ENCODE data around the gene IL10RB.
"Not testable (repeated sequence)": the region's sequence is repeated elsewhere in the genome, so short reads cannot be mapped to it uniquely, and the experiment has no call there.

The IL10RB gene

DNA sequence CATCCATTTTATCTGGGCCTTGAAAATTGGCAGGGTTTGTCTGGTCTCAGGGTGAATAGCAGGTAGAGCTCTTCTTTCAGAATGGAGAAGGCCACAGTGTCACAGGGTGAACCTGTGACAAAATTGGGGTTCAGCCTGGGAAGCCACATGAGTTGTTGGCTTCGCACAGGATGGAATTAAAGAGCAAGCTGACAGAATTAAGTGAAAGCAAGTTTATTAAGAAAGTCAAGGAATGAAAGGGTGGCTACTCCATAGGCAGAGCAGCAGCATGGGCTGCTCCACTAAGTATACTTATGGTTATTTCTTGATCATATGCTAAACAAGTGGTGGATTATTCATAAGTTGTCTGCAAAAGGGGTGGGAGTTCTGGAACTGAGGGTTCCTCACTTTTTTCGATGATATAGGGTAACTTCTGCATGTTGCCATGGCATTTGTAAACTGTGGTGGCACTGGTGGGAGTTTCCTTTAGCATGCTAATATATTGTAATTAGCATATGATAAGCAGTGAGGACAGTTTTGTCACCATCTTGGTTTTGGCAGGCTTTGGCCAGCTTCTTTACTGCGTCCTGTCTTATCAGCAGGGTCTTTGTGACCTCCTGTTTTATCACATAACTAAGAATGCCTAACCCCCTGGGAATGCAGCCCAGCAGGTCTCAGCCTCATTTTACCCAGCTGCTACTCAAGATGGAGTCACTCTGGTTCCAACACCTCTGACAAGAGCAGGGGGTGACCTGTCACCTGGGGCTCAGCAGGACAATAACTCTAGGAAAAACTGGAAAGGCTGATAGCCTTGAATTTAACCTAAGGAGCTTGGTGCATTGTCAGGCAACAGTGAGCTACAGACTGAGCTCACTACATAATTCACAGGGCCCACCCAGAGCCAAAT, 31.3 kb upstream of the IL10RB start:
- Histone ChIP-seq H3K36me3 (ENCODE audit: control insufficient read depth, insufficient read depth, low read length) (no peaks in the 10 kb centered on the region), H3K4me3 (ENCODE audit: low read length) (no peak overlapping the region), H3K27me3 (ENCODE audit: control insufficient read depth, insufficient read depth, low read length) (no peaks in the 10 kb centered on the region), H3K4me1 (ENCODE audit: control insufficient read depth, insufficient read depth, low read length) (peaks cover 11% of the 10 kb centered on the region), H3K9me3 (ENCODE audit: control insufficient read depth, low read length) (no peaks in the 10 kb centered on the region), H3K9ac (ENCODE audit: low read length) (no peak overlapping the region)

DNA sequence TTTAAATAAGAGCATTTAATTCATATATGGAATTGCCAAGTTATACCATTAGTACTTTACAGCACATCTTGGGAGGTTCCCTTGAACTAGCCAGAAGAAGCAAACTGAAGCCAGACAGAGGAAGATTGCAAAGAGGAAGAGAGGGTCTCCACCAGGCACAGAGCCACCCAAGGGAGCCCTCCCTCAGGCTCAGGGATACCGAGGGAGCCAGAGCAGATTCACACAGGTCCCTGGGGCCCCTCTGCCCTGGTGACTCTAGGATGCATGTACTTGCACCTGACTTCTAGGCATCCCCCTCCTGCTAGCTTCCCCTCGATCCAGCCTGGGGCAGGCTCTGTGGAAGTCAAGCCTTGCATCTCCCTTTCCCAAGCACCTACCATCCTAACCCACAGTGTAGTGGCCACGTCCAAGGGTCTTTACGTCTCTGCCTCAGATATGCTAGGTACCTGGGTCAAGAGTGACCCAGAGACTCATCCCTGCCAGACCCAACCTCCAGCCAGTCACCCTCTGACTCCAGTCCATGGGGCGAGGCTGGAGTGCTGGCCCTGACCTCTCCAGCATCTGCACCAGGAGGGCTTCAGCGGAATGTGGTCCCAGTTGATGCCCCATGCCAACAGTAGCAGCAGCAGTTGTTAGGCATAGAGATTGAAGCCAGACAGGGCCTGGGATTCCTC, 30.0 kb upstream of the IL10RB start:
- H3K9me3 ChIP-seq (ENCODE audit: control insufficient read depth, low read length), result no peaks in the 10 kb centered on the region
- no peak overlapping the region for H3K4me3 ChIP-seq (ENCODE audit: low read length)
- no peaks in the 10 kb centered on the region for H3K36me3 ChIP-seq (ENCODE audit: control insufficient read depth, insufficient read depth, low read length)
- H3K27me3 ChIP-seq (ENCODE audit: control insufficient read depth, insufficient read depth, low read length), result no peaks in the 10 kb centered on the region
- no peak overlapping the region for H3K9ac ChIP-seq (ENCODE audit: low read length)
- H3K4me1 ChIP-seq (ENCODE audit: control insufficient read depth, insufficient read depth, low read length), result peaks cover under 1% of the 10 kb centered on the region

DNA sequence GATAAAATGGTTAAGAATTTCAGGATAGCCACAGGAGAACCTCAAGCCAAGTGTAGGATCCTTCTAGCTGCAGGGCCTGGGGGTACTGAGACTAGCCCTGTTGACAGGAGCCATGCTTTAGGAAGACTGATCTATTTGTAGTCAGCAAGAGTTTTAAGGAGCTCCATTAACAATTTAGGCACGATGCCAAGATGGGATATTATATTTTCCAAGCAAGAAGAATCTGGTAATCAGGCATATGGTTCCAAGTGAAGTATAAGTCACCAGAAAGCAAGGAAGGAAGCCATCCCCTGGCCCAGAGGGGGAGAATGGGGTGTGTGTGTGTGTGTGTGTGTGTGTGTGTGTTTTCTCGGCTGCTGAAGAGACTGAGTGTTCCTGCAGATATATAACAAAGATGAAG, 29.4 kb upstream of the IL10RB start:
- H3K4me3 ChIP-seq (ENCODE audit: low read length), result no peak overlapping the region
- H3K9me3 ChIP-seq (ENCODE audit: control insufficient read depth, low read length), result no peaks in the 10 kb centered on the region
- no peaks in the 10 kb centered on the region for H3K27me3 ChIP-seq (ENCODE audit: control insufficient read depth, insufficient read depth, low read length)
- H3K4me1 ChIP-seq (ENCODE audit: control insufficient read depth, insufficient read depth, low read length), result no peaks in the 10 kb centered on the region
- H3K36me3 ChIP-seq (ENCODE audit: control insufficient read depth, insufficient read depth, low read length), result no peaks in the 10 kb centered on the region
- H3K9ac ChIP-seq (ENCODE audit: low read length), result no peak overlapping the region

DNA sequence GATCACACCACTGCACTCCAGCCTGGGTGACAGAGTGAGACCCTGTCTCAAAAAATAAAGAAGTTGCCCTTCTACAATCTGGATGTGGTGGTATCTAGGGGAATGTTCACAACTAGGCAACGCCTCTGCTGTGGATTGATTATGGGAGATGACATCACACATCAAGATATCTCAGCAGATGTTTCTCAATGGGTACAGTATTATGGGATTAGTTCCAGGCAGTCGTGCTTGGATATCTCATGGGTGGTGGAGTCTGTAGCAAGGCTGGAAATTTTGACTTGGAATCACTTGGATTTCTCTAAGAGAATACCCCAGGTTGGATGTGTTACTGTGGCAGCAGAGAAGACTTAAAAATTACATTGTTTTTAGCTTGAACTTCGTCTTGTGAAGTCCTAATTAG, 28.7 kb upstream of the IL10RB start:
- Histone ChIP-seq H3K4me1 (ENCODE audit: control insufficient read depth, insufficient read depth, low read length) (no peaks in the 10 kb centered on the region), H3K9ac (ENCODE audit: low read length) (no peak overlapping the region), H3K27me3 (ENCODE audit: control insufficient read depth, insufficient read depth, low read length) (no peaks in the 10 kb centered on the region), H3K36me3 (ENCODE audit: control insufficient read depth, insufficient read depth, low read length) (no peaks in the 10 kb centered on the region), H3K4me3 (ENCODE audit: low read length) (no peak overlapping the region), H3K9me3 (ENCODE audit: control insufficient read depth, low read length) (no peaks in the 10 kb centered on the region)

DNA sequence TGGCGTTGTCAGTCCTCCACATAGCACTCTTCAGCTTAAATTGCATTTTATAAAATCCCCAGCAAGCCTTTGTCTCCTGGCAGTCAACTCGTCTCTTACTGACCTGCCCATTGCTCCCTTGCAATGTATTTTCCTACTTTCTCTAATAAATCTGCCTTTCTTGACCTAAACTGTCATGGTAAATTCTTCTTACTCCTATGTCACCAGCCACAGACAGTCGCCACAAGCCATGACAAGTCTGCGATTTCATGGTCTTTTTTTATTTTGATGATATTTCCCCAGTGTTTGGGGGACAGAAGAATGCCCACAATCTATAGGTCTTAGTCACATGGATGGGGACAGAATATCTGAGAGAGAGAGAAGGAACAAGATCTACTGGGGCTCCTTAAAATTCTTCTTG, 28.0 kb upstream of the IL10RB start:
- Histone ChIP-seq H3K4me3 (ENCODE audit: low read length) (no peak overlapping the region), H3K9me3 (ENCODE audit: control insufficient read depth, low read length) (no peaks in the 10 kb centered on the region), H3K36me3 (ENCODE audit: control insufficient read depth, insufficient read depth, low read length) (no peaks in the 10 kb centered on the region), H3K4me1 (ENCODE audit: control insufficient read depth, insufficient read depth, low read length) (no peaks in the 10 kb centered on the region), H3K9ac (ENCODE audit: low read length) (no peak overlapping the region), H3K27me3 (ENCODE audit: control insufficient read depth, insufficient read depth, low read length) (no peaks in the 10 kb centered on the region)

DNA sequence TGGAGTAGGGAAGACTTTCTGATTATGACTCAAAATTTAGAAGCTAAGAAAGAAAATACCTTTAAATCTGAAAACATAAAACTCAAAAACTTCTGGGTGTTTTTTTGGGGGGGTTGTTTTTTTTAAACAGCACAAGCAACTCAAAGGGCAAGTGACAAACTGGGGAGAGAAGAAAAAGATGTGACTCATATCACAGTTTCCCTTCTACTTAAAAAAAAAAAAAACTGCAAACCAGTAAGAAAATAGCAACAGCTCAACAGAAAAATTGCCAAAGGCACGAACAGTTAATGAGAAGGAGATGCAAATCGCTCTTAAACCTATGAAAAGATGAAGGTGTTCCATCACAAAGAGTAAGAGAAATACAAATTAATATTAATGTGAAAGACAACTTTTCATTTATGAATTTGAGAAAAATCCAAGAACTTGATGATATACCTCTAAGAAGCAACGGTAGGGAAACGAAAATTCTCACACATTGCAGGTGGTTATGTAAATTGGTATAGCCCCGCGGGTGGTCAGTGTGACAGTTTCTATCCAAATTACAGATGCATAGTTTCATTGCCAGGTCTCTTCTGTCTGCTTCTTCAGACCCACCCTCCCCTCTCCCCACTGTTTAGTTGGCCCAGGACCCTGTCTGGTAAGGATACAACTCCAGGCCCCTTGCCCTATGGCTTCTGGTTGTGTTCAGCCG, 27.5 kb upstream of the IL10RB start:
- H3K27me3 ChIP-seq (ENCODE audit: control insufficient read depth, insufficient read depth, low read length), result no peaks in the 10 kb centered on the region
- H3K4me1 ChIP-seq (ENCODE audit: control insufficient read depth, insufficient read depth, low read length), result no peaks in the 10 kb centered on the region
- no peaks in the 10 kb centered on the region for H3K9me3 ChIP-seq (ENCODE audit: control insufficient read depth, low read length)
- H3K9ac ChIP-seq (ENCODE audit: low read length), result no peak overlapping the region
- no peak overlapping the region for H3K4me3 ChIP-seq (ENCODE audit: low read length)
- no peaks in the 10 kb centered on the region for H3K36me3 ChIP-seq (ENCODE audit: control insufficient read depth, insufficient read depth, low read length)

DNA sequence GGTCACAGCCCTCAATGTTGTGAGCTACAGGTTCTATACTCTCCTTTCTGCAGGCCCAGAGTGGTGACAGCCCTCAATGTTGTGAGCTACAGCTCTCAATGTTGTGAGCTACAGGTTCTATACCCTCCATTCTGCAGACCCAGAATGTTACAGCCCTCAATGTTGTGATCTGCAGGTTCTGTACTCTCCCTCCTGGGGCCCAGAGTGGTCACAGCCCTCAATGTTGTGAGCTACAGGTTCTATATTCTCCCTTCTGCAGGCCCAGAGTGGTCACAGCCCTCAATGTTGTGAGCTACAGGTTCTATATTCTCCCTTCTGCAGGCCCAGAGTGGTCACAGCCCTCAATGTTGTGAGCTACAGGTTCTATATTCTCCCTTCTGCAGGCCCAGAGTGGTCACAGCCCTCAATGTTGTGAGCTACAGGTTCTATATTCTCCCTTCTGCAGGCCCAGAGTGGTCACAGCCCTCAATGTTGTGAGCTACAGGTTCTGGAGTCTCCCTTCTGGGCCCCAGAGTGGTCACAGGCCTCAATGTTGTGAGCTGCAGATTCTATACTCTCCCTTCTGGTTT, 26.5 kb upstream of the IL10RB start:
- not testable (repeated sequence) for H3K9ac ChIP-seq (ENCODE audit: low read length); H3K36me3 ChIP-seq (ENCODE audit: control insufficient read depth, insufficient read depth, low read length)

DNA sequence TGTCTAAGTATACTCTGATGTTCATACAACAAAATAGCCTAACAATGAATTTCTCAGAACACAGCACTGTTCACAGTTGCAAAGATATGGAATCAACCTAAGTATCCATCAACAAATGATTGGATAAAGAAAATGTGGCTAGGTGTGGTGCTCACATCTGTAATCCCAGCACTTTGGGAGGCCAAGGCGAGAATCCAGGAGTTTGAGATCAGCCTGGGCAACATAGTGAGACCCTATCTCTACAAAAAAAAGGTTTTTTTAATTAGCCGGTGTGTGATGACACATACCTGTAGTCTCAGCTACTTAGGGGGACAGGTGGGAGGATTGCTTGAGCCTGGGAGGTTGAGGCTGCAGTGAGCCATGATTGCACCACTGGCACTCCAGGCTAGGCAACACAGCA, 25.8 kb upstream of the IL10RB start:
- H3K36me3 ChIP-seq (ENCODE audit: control insufficient read depth, insufficient read depth, low read length), result no peaks in the 10 kb centered on the region
- no peak overlapping the region for H3K9ac ChIP-seq (ENCODE audit: low read length)
- H3K9me3 ChIP-seq (ENCODE audit: control insufficient read depth, low read length), result no peaks in the 10 kb centered on the region
- no peaks in the 10 kb centered on the region for H3K27me3 ChIP-seq (ENCODE audit: control insufficient read depth, insufficient read depth, low read length)
- H3K4me1 ChIP-seq (ENCODE audit: control insufficient read depth, insufficient read depth, low read length), result no peaks in the 10 kb centered on the region
- no peak overlapping the region for H3K4me3 ChIP-seq (ENCODE audit: low read length)

More for the DNA sequence above, 26.5 kb upstream of the IL10RB start:
- H3K27me3 ChIP-seq (ENCODE audit: control insufficient read depth, insufficient read depth, low read length); H3K9me3 ChIP-seq (ENCODE audit: control insufficient read depth, low read length); H3K4me3 ChIP-seq (ENCODE audit: low read length); H3K4me1 ChIP-seq (ENCODE audit: control insufficient read depth, insufficient read depth, low read length): not testable (repeated sequence)

DNA sequence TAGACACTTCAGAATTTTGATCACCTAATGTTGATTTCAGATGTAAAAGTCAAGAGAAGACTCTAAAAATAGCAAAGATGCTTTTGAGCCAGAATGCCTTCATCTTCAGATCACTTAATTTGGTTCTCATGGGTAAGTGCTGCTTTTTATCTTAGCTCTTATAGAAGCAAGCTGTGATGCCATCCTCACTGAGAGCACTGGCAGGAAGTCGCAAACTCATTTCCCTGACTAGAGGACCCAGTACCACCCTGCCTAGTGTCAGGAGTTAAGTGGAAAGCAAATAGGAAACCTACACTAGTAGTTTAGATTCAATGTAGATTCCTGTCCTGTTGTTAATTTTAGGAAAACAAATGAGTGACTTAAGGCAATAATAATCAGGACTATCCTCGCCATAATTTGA, 24.3 kb upstream of the IL10RB start:
- Histone ChIP-seq H3K4me1 (ENCODE audit: control insufficient read depth, insufficient read depth, low read length) (no peaks in the 10 kb centered on the region), H3K27me3 (ENCODE audit: control insufficient read depth, insufficient read depth, low read length) (no peaks in the 10 kb centered on the region), H3K9me3 (ENCODE audit: control insufficient read depth, low read length) (no peaks in the 10 kb centered on the region), H3K4me3 (ENCODE audit: low read length) (no peak overlapping the region), H3K36me3 (ENCODE audit: control insufficient read depth, insufficient read depth, low read length) (peaks cover 2% of the 10 kb centered on the region), H3K9ac (ENCODE audit: low read length) (no peak overlapping the region)

DNA sequence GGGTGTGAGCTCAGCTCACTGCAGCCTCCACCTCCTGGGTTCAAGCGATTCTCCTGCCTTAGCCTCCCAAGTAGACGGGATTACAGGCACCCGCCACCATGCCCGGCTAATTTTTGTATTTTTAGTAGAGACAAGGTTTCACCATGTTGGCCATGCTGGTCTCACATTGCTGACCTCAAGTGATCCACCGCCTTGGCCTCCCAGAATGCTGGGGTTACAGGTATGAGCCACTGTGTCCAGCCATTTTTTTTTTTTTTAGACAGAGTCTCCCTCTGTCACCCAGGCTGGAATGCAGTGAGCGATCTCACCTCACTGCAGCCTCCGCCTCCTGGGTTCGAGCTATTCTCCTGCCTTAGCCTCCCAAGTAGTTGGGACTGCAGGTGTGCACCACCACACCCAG, 23.3 kb upstream of the IL10RB start:
- not testable (repeated sequence) for H3K4me3 ChIP-seq (ENCODE audit: low read length); H3K4me1 ChIP-seq (ENCODE audit: control insufficient read depth, insufficient read depth, low read length); H3K36me3 ChIP-seq (ENCODE audit: control insufficient read depth, insufficient read depth, low read length); H3K9ac ChIP-seq (ENCODE audit: low read length); H3K9me3 ChIP-seq (ENCODE audit: control insufficient read depth, low read length); H3K27me3 ChIP-seq (ENCODE audit: control insufficient read depth, insufficient read depth, low read length)

DNA sequence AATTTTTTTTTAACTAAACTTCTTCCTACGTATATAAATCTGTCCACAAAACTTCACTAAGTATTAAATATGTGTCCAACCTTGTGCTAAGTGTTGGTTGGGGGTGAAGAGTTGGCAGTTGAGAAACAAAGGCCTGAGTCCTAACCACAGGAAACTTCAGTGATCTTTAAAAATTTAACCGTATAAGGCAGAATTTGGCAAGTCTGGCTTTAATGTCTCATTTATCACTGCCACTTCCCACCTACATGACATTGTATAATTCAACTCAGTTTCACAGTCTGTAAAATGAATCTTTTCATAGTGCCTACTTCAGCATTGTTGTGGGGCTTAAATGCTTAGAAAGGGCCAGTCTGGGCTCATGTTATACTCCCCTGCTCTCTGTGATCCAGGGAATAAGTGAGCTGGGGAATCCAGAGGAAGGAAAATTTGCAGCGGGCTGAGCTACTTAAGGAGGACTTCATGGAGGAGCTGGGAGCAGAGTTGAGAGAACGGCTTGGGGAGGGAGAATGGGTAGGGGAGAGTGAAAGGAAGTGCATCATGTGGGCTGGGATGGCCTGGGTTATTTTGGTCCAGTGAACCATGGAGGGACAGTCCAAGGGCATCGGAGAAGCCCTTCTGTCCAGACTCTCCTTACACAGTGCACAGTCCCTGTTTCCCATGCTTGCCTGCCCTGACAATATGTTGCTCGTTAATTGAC, 21.9 kb upstream of the IL10RB start:
- no peaks in the 10 kb centered on the region for H3K9me3 ChIP-seq (ENCODE audit: control insufficient read depth, low read length)
- H3K4me3 ChIP-seq (ENCODE audit: low read length), result no peak overlapping the region
- no peak overlapping the region for H3K9ac ChIP-seq (ENCODE audit: low read length)
- H3K27me3 ChIP-seq (ENCODE audit: control insufficient read depth, insufficient read depth, low read length), result no peaks in the 10 kb centered on the region
- no peaks in the 10 kb centered on the region for H3K4me1 ChIP-seq (ENCODE audit: control insufficient read depth, insufficient read depth, low read length)
- peaks cover 4% of the 10 kb centered on the region for H3K36me3 ChIP-seq (ENCODE audit: control insufficient read depth, insufficient read depth, low read length)
